MM.1S (cell line): ENCODE measurements around the gene IVD.

Experiments
- EZH2 ChIP-seq: fragments of 300-600 bp; sonication (generic); optimal IDR thresholded peaks from 2 replicates; pipeline ENCODE3; 2017; ENCODE audit warnings: low read depth, mild to moderate bottlenecking, antibody characterized with exemption, low read length, mixed read lengths
- TF ChIP-seq, protein P1 (sequence below): fragments of 300-600 bp; sonication (generic); IDR thresholded peaks from 2 replicates; pipeline ENCODE4 v1.5.1; 2016; ENCODE audit warnings: antibody characterized with exemption, low read length, mixed read lengths

- TF ChIP-seq, protein P1, sequence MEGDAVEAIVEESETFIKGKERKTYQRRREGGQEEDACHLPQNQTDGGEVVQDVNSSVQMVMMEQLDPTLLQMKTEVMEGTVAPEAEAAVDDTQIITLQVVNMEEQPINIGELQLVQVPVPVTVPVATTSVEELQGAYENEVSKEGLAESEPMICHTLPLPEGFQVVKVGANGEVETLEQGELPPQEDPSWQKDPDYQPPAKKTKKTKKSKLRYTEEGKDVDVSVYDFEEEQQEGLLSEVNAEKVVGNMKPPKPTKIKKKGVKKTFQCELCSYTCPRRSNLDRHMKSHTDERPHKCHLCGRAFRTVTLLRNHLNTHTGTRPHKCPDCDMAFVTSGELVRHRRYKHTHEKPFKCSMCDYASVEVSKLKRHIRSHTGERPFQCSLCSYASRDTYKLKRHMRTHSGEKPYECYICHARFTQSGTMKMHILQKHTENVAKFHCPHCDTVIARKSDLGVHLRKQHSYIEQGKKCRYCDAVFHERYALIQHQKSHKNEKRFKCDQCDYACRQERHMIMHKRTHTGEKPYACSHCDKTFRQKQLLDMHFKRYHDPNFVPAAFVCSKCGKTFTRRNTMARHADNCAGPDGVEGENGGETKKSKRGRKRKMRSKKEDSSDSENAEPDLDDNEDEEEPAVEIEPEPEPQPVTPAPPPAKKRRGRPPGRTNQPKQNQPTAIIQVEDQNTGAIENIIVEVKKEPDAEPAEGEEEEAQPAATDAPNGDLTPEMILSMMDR = no peak
- no peak for TF ChIP-seq EZH2
Observed at GRCh38 chr15:40436892-40437751, 31.5 kb downstream of the IVD start.
